ENCODE results near the gene PARD3.

- no peak for TF ChIP-seq POLR2A (IDR thresholded peaks at IDR 0.05)
- TF ChIP-seq, protein P1, sequence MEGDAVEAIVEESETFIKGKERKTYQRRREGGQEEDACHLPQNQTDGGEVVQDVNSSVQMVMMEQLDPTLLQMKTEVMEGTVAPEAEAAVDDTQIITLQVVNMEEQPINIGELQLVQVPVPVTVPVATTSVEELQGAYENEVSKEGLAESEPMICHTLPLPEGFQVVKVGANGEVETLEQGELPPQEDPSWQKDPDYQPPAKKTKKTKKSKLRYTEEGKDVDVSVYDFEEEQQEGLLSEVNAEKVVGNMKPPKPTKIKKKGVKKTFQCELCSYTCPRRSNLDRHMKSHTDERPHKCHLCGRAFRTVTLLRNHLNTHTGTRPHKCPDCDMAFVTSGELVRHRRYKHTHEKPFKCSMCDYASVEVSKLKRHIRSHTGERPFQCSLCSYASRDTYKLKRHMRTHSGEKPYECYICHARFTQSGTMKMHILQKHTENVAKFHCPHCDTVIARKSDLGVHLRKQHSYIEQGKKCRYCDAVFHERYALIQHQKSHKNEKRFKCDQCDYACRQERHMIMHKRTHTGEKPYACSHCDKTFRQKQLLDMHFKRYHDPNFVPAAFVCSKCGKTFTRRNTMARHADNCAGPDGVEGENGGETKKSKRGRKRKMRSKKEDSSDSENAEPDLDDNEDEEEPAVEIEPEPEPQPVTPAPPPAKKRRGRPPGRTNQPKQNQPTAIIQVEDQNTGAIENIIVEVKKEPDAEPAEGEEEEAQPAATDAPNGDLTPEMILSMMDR (IDR thresholded peaks at IDR 0.05) = no peak
These were observed 660.7 kb downstream of the PARD3 start for GRCh38 chr10:34154383-34154900.
